ENCODE results near the gene TMEM248.

- TF ChIP-seq, protein P1, sequence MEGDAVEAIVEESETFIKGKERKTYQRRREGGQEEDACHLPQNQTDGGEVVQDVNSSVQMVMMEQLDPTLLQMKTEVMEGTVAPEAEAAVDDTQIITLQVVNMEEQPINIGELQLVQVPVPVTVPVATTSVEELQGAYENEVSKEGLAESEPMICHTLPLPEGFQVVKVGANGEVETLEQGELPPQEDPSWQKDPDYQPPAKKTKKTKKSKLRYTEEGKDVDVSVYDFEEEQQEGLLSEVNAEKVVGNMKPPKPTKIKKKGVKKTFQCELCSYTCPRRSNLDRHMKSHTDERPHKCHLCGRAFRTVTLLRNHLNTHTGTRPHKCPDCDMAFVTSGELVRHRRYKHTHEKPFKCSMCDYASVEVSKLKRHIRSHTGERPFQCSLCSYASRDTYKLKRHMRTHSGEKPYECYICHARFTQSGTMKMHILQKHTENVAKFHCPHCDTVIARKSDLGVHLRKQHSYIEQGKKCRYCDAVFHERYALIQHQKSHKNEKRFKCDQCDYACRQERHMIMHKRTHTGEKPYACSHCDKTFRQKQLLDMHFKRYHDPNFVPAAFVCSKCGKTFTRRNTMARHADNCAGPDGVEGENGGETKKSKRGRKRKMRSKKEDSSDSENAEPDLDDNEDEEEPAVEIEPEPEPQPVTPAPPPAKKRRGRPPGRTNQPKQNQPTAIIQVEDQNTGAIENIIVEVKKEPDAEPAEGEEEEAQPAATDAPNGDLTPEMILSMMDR (IDR thresholded peaks at IDR 0.05 in 4 of 5, conservative IDR thresholded peaks at IDR 0.05 in 1 of 5), result no peak
- TF ChIP-seq POLR2A (IDR thresholded peaks at IDR 0.05), result no peak
Observed at GRCh38 chr7:66958538-66959350, 37.7 kb downstream of the TMEM248 start.
